ENCODE measurements around the gene ZNF839.

DNA sequence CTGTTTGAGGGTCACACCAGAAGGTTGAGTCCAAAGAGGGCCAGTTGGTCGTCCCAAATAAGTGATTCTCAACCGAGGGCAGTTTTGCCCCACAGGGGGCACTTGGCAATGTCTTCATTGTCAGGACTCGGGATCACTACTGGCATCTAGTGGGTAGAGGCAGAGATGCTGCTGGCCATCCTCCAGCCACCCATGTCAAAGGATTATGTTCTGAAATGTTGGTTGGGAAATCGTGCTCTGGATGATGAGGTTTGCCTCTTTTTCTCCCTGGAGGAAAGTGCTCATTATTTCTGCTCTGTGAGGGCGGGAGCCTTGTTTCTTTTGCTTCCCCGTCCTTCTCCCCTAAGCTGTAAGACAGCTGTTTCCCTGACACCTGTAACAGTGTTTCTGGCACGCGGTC, 3.6 kb downstream of the ZNF839 start:
- TF ChIP-seq POLR2AphosphoS5 (IDR thresholded peaks at IDR 0.05; ENCODE audit: low read depth, low read length) (no peak), TAF1 (IDR thresholded peaks at IDR 0.05; ENCODE audit: borderline replicate concordance, insufficient read depth, low read length) (no peak), SIN3A (IDR thresholded peaks at IDR 0.05; ENCODE audit: borderline replicate concordance, insufficient read depth, low read length) (no peak)

Data from PFSK-1 (cell line).